Muscle of leg (tissue), 16 donors: ENCODE data around the gene METTL2A. TPM values are rescaled to one million over a fixed set of nuclear protein-coding genes. Genes with fewer than 3 reads are reported as not detected.
"Not testable (repeated sequence)": the region's sequence is repeated elsewhere in the genome, so short reads cannot be mapped to it uniquely, and the experiment has no call there.

ENCODE experiments used
- DNase-seq: peaks from one replicate; pipeline ENCODE4 v3.0.0; 2013
- H3K27ac ChIP-seq: one replicate; pipeline ENCODE4 v1.5.1; 2013; ENCODE audit warnings: mild to moderate bottlenecking, low read length, control low read depth
- H3K27me3 ChIP-seq: one replicate; pipeline ENCODE4 v1.6.1; 2013; ENCODE audit warnings: low read length; ENCODE audit not compliant: control insufficient read depth, insufficient read depth
- H3K36me3 ChIP-seq: one replicate; pipeline ENCODE4 v1.6.1; 2013; ENCODE audit warnings: low read length; ENCODE audit not compliant: control insufficient read depth, insufficient read depth
- H3K4me1 ChIP-seq: one replicate; pipeline ENCODE4 v1.6.1; 2013; ENCODE audit warnings: low read length; ENCODE audit not compliant: control insufficient read depth, insufficient read depth
- H3K4me3 ChIP-seq: one replicate; pipeline ENCODE4 v1.5.1; 2013; ENCODE audit warnings: low read length, control low read depth
- H3K9me3 ChIP-seq: replicated peaks from 2 replicates; pipeline ENCODE4 v1.6.1; 2013; ENCODE audit warnings: low read depth, low read length; ENCODE audit not compliant: control insufficient read depth
- WGBS: methylation state at CpG from one replicate; pipeline ENCODE4 v1.1.5; 2013; ENCODE audit warnings: missing lambda C conversion rate; ENCODE audit not compliant: insufficient coverage; 5-methylcytosine and 5-hydroxymethylcytosine counted together
- long read RNA-seq, 11 donors: transcript quantifications; one replicate each; lab custom pipeline, GENCODE V29; 2026
- polyA plus RNA-seq, 8 donors: library from polyadenylated mRNA; unstranded; fragments of 120-200 nt; gene quantifications; one replicate each; pipeline versions ENCODE4 v1.2.1 to v1.2.3, GENCODE V29; 2013; ENCODE audit warnings: inconsistent platforms in 1 of 8, low replicate concordance in 1 of 8; ENCODE audit not compliant: insufficient read length in 8 of 8, insufficient read depth in 1 of 8
- total RNA-seq: library from RNA; stranded (reverse); fragments of 120-200 nt; gene quantifications from one replicate; pipeline ENCODE4 v1.2.4, GENCODE V29; 2013

The METTL2A gene, protein sequence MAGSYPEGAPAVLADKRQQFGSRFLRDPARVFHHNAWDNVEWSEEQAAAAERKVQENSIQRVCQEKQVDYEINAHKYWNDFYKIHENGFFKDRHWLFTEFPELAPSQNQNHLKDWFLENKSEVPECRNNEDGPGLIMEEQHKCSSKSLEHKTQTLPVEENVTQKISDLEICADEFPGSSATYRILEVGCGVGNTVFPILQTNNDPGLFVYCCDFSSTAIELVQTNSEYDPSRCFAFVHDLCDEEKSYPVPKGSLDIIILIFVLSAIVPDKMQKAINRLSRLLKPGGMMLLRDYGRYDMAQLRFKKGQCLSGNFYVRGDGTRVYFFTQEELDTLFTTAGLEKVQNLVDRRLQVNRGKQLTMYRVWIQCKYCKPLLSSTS
- total RNA-seq, result 21.5 TPM
- 10 to 100 TPM; 15.6 to 18.1 (median 17.3) TPM for polyA plus RNA-seq
- long read RNA-seq, donor 1, partial matches to known transcripts, result 0 of 6 reads
- long read RNA-seq, donor 1, other reads (novel, unspliced or antisense), result 0 of 6 reads
- long read RNA-seq, donor 2, partial matches to known transcripts, result 0 of 1 reads
- long read RNA-seq, donor 2, other reads (novel, unspliced or antisense), result 0 of 1 reads
- long read RNA-seq, donor 3, transcript METTL2A-201 (9 exons, 2,537 nt), result major isoform, 8 of 9 reads
- long read RNA-seq, donor 3, partial matches to known transcripts, result 0 of 9 reads
- long read RNA-seq, donor 3, other reads (novel, unspliced or antisense), result 0 of 9 reads
- long read RNA-seq, donor 4, partial matches to known transcripts, result 0 of 4 reads
- long read RNA-seq, donor 4, other reads (novel, unspliced or antisense), result 0 of 4 reads
- long read RNA-seq, donor 5, transcript METTL2A-201 (9 exons, 2,537 nt), result major isoform, 11 of 14 reads
- long read RNA-seq, donor 5, partial matches to known transcripts, result 0 of 14 reads
- long read RNA-seq, donor 5, other reads (novel, unspliced or antisense), result 0 of 14 reads
- long read RNA-seq, donor 6, transcript METTL2A-201 (9 exons, 2,537 nt), result major isoform, 5 of 5 reads
- long read RNA-seq, donor 6, partial matches to known transcripts, result 0 of 5 reads
- long read RNA-seq, donor 6, other reads (novel, unspliced or antisense), result 0 of 5 reads
- long read RNA-seq, donor 7, partial matches to known transcripts, result 0 of 5 reads
- long read RNA-seq, donor 7, other reads (novel, unspliced or antisense), result 0 of 5 reads
- long read RNA-seq, donor 8, partial matches to known transcripts, result 0 of 3 reads
- long read RNA-seq, donor 8, other reads (novel, unspliced or antisense), result 0 of 3 reads
- long read RNA-seq, donor 9, partial matches to known transcripts, result 0 of 6 reads
- long read RNA-seq, donor 9, other reads (novel, unspliced or antisense), result 0 of 6 reads
- long read RNA-seq, donor 10, transcript METTL2A-201 (9 exons, 2,537 nt), result major isoform, 7 of 10 reads
- long read RNA-seq, donor 10, partial matches to known transcripts, result 0 of 10 reads
- long read RNA-seq, donor 10, other reads (novel, unspliced or antisense), result 0 of 10 reads
- long read RNA-seq, donor 11, partial matches to known transcripts, result 0 of 5 reads
- long read RNA-seq, donor 11, other reads (novel, unspliced or antisense), result 0 of 5 reads

DNA sequence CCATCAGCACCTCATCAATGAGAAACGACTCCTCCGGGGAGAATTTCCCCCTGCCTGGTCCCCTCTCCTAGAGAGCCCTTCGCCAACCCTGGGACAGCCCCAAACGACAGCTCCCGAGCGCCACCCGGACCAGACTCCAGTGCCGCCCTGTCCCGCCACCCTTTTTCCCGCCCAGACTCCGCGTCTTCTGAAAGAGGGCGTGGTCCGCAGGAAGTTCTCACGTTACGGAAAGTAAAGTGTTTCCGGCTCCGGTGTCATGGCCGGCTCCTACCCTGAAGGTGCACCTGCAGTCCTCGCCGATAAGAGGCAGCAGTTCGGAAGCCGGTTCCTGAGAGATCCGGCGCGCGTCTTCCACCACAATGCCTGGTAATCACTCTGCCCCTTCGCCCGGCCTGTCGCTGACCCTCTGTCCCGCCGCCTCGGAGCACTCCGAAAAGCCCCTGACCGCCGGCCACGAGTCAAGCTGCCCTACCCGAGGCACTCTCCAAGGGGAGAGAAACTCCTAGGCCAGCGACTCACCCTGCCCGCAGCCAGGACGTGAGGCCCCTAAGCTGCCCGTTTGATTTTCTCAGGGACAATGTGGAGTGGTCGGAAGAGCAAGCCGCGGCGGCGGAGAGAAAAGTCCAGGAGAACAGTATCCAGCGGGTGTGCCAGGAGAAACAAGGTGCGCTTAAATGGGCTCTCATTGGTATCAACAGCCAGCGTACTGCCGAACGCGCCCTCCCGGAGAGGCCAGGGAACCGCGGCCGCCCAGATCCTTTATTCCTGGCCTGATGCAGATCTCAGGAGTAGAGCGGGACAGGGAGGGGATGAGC, at the start of gene METTL2A:
METTL2A (plus strand) TSS at position 251 of the 815 bp plus-strand sequence; CDS start at position 257, 6 bp downstream.
- not testable (repeated sequence) for H3K27me3 ChIP-seq, H3K4me1 ChIP-seq, H3K36me3 ChIP-seq, H3K9me3 ChIP-seq
- H3K4me3 ChIP-seq, result peak within 1 kb of the TSS; percentile 82
- H3K27ac ChIP-seq, result peak within 1 kb of the TSS; percentile 70
- peak; percentile 93 for DNase-seq
- under 1% methylated on average over 48 of the region's 58 CpGs for WGBS

DNA sequence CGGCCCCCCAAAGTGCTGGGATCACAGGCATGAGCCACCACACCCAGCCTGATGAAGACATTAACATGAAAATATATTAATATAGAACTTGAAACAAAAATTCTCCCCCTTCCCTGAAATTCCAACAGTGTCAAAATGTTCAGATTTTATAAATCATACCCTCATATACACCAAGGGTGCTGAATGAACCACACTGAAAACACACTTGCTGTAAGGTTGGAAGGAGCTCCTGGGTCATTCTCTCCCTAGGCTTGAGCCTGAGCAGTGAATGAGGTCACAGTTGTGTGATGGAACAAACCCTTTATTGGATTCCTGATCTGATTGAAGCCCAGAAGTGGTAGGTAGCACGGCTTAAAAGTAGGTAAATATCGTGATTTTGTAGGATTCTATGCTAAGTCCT, 43.4 kb upstream of the METTL2A start, which contains the start of gene EFCAB3:
EFCAB3 (plus strand) TSS at position 301 of the 400 bp plus-strand sequence. CDS start 2,427 bp downstream, outside the sequence.
- Histone ChIP-seq H3K4me1 (no peaks in the 10 kb centered on the region), H3K27me3 (peaks cover 4% of the 10 kb centered on the region), H3K9me3 (no peaks in the 10 kb centered on the region), H3K4me3 (no peak within 1 kb of the TSS), H3K36me3 (no peaks in the 10 kb centered on the region), H3K27ac (no peak within 1 kb of the TSS)
- DNase-seq, result no peak
- WGBS, result no CpG with 5 or more reads among the region's 3 CpGs

DNA sequence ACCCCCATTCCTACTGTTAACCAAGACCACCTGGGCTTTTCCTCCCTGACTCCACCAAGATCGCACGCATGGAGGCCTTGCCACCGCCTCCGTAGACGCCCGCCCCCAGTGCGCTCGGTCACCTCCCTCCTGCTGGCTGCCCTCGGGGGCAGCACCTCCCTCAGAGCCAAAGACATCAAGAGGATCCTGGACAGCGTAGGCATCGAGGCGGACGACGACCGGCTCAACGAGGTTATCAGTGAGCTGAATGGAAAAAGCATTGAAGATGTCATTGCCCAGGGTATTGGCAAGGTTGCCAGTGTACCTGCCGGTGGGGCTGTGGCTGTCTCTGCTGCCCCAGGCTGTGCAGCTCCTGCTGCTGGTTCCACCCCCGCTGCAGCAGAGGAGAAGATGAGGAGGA, 42.1 kb upstream of the METTL2A start:
- H3K9me3 ChIP-seq, result no peaks in the 10 kb centered on the region
- H3K4me1 ChIP-seq, result no peaks in the 10 kb centered on the region
- H3K36me3 ChIP-seq, result no peaks in the 10 kb centered on the region
- no peak overlapping the region for H3K27ac ChIP-seq
- no peak overlapping the region for H3K4me3 ChIP-seq
- DNase-seq, result no peak
- peaks cover 4% of the 10 kb centered on the region for H3K27me3 ChIP-seq
- WGBS, result 89% methylated on average over 14 of the region's 18 CpGs

DNA sequence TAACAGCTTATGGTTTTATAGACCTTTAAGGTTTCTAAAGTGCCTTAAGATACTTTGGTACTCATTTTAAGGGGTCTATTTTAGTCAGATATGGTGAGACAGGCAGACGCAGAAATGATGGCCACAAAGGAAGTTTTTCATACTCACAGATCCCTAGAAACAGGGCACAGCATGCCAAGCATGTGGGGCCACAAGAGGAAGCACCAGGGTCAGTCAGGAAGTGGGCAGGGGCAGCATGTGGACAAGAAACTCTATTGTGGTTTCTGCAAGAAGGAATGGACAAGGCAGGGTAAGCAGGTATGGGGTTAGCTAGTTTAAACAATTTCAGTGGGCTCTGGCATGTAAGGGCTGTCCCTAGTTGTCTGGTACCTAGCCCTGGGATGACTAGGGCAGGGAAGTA, 34.8 kb upstream of the METTL2A start:
- WGBS, result no CpG with 5 or more reads among the region's 1 CpG
- Histone ChIP-seq H3K4me1 (no peaks in the 10 kb centered on the region), H3K36me3 (no peaks in the 10 kb centered on the region), H3K9me3 (no peaks in the 10 kb centered on the region), H3K27ac (no peak overlapping the region), H3K4me3 (no peak overlapping the region), H3K27me3 (no peaks in the 10 kb centered on the region)
- no peak for DNase-seq

DNA sequence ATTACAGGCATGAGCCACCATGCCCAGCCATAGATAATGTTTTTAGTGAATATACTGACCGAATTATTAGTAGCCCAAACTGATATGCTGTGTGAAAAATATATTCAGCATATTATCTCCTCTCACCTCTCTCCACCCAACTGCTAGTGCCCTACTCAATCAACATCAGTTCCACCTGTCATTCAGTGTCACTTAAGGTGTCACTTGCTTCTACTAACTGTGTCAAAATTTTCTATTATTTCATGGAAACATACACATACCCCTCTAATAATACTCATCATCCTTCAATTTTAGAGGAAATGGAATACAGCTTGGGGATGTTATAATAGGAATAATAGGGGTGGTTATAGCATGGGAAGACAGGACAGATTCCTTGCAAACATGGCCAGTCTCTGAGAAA, 30.8 kb upstream of the METTL2A start:
- DNase-seq, result no peak
- no peak overlapping the region for H3K4me3 ChIP-seq
- no peak overlapping the region for H3K27ac ChIP-seq
- H3K4me1 ChIP-seq, result no peaks in the 10 kb centered on the region
- no peaks in the 10 kb centered on the region for H3K36me3 ChIP-seq
- no peaks in the 10 kb centered on the region for H3K9me3 ChIP-seq
- peaks cover 4% of the 10 kb centered on the region for H3K27me3 ChIP-seq
- no CpG with 5 or more reads among the region's 1 CpG for WGBS

DNA sequence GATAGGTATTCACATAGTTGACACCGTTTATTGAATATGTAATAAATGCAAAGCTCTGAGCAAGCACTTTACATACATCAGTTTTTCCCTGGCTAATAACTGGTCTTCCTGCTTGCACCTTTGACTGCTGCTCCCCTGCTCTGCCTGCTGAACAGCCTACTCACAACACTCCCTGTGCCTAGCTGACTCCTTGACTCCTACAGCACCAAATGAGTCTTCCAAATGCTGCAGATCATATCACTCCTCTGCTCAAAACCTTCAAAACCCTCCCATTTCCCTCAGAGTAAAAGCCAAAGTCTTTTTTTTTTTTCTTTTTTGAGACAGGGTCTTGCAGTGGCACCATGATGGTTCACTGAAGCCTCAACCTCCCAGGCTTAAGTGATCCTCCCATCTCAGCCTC, 24.8 kb upstream of the METTL2A start:
- WGBS, result no CpG with 5 or more reads among the region's 1 CpG
- DNase-seq, result no peak

DNA sequence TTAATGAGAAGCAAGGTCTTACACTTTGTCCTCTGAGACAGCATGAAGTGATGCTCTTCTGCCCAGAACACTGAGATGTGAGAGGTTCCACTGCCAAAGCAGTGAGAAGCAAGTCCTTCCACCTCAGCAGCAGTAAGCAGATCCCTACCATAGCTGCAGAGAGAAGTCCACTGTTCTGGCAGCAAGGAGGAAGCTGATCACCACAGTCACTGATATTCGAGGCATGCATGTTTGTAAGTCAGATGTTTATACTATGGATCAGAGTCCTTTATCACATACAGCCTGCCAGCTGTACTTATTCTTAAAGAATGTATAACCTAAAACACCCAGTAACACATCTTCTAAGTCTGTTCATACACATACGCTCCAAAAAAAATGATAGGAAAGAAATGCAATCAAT, 18.2 kb upstream of the METTL2A start:
- Histone ChIP-seq H3K4me1 (no peaks in the 10 kb centered on the region), H3K4me3 (no peak overlapping the region), H3K27me3 (no peaks in the 10 kb centered on the region), H3K27ac (no peak overlapping the region), H3K36me3 (no peaks in the 10 kb centered on the region), H3K9me3 (no peaks in the 10 kb centered on the region)
- DNase-seq, result no peak
- no CpG with 5 or more reads among the region's 2 CpGs for WGBS

More for the DNA sequence above, 24.8 kb upstream of the METTL2A start:
- Histone ChIP-seq H3K4me3 (no peak overlapping the region), H3K9me3 (no peaks in the 10 kb centered on the region), H3K27ac (no peak overlapping the region), H3K27me3 (peaks cover 4% of the 10 kb centered on the region), H3K36me3 (no peaks in the 10 kb centered on the region), H3K4me1 (no peaks in the 10 kb centered on the region)

DNA sequence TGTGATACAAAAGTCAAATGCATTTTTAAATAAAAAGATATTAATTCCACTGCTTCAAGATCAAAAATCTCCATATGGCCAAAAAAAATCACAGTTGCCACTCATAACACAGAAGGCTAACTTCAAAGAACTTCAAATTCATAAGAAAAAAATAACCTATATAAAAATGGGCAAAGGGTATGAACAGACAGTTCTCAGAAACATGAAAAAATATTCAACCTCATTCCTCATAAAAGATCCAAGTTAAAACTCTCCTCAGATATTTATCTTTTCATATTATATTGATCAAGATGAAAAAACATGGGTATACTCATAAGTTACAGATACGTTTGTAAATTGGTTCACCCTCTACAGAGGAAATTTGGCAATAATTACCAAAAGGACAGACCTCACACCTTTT, 10.6 kb upstream of the METTL2A start:
- not testable (repeated sequence) for H3K4me3 ChIP-seq, H3K27ac ChIP-seq, H3K4me1 ChIP-seq, DNase-seq, H3K9me3 ChIP-seq, H3K27me3 ChIP-seq, H3K36me3 ChIP-seq
- WGBS, result no CpG with 5 or more reads among the region's 1 CpG

DNA sequence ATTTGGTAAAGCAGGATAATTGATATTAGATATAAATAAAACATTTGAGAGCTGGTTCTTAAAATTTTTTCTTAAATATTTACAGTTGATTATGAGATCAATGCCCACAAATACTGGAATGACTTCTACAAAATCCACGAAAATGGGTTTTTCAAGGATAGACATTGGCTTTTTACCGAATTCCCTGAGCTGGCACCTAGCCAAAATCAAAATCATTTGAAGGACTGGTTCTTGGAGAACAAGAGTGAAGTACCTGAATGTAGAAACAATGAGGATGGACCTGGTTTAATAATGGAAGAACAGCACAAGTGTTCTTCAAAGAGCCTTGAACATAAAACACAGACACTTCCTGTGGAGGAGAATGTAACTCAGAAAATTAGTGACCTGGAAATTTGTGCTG, 2.5 kb downstream of the METTL2A start:
- no CpG with 5 or more reads among the region's 2 CpGs for WGBS
- not testable (repeated sequence) for H3K36me3 ChIP-seq, H3K27me3 ChIP-seq, H3K9me3 ChIP-seq, H3K4me3 ChIP-seq, H3K4me1 ChIP-seq, DNase-seq, H3K27ac ChIP-seq
